ENCODE measurements around the gene WNK2.

The WNK2 gene

GRCh38 chr9:93303258-93303771, 119.4 kb downstream of the WNK2 start:
- H3K4me3 ChIP-seq (ENCODE audit: low read length) = no peak overlapping the region
- DNase-seq (ENCODE audit: low read depth) = no peak
- TF ChIP-seq CTCF (conservative IDR thresholded peaks at IDR 0.05; ENCODE audit: low read length) = no peak

GRCh38 chr9:93303806-93304573, 120.1 kb downstream of the WNK2 start:
- DNase-seq (ENCODE audit: low read depth) = no peak
- no peak overlapping the region for H3K4me3 ChIP-seq (ENCODE audit: low read length)
- TF ChIP-seq CTCF (conservative IDR thresholded peaks at IDR 0.05; ENCODE audit: low read length) = no peak

GRCh38 chr9:93304574-93305496, 120.9 kb downstream of the WNK2 start:
- no peak overlapping the region for H3K4me3 ChIP-seq (ENCODE audit: low read length)
- peak; percentile 42 for DNase-seq (ENCODE audit: low read depth)
- TF ChIP-seq CTCF (conservative IDR thresholded peaks at IDR 0.05; ENCODE audit: low read length) = peak; percentile 64

- TF ChIP-seq CTCF (conservative IDR thresholded peaks at IDR 0.05; ENCODE audit: low read length) = no peak
- no peak for DNase-seq (ENCODE audit: low read depth)
- H3K4me3 ChIP-seq (ENCODE audit: low read length) = no peak overlapping the region
These were observed 121.6 kb downstream of the WNK2 start for GRCh38 chr9:93305497-93306020.

- no peak for TF ChIP-seq CTCF (conservative IDR thresholded peaks at IDR 0.05; ENCODE audit: low read length)
- H3K4me3 ChIP-seq (ENCODE audit: low read length) = no peak overlapping the region
- no peak for DNase-seq (ENCODE audit: low read depth)
These were observed 122.1 kb downstream of the WNK2 start for GRCh38 chr9:93306081-93306480.

GRCh38 chr9:93306579-93307091, 122.7 kb downstream of the WNK2 start:
- no peak for DNase-seq (ENCODE audit: low read depth)
- no peak for TF ChIP-seq CTCF (conservative IDR thresholded peaks at IDR 0.05; ENCODE audit: low read length)

More at GRCh38 chr9:93306579-93307091, 122.7 kb downstream of the WNK2 start:
- H3K4me3 ChIP-seq (ENCODE audit: low read length) = no peak overlapping the region

All from AG10803 (cell line).